Panc1 (cell line): ENCODE data around the gene PAPOLB. TPM values are rescaled to one million over a fixed set of nuclear protein-coding genes. Genes with fewer than 3 reads are reported as not detected.

Experiments
- ATAC-seq: fragments of 200-7000 bp; cut with Tn5 transposase; 2 replicates; pipeline ENCODE4 v1.9.1; 2020; ENCODE audit warnings: mild to moderate bottlenecking, moderate library complexity
- BruUV-seq: library from RNA; stranded (reverse); fragments of 400-500 nt; replicated peaks from 2 replicates; lab custom pipeline; 2021; lab: Mats Ljungman, UMichigan
- CTCF ChIA-PET: fragments of 300-600 bp; sonication (Branson Sonifier 250); formaldehyde crosslinking; loops from one replicate; lab custom pipeline; 2022; ENCODE audit warnings: antibody characterized with exemption; lab: Charles Lee
- POLR2A ChIA-PET: fragments of 300-600 bp; sonication (Branson Sonifier 250); formaldehyde crosslinking; loops from one replicate; lab custom pipeline; 2022; ENCODE audit warnings: antibody characterized with exemption; lab: Charles Lee
- DNase-seq: peaks from one replicate; pipeline ENCODE4 v3.0.0-alpha.2; 2010; ENCODE audit warnings: low read depth, low spot score
- H3K27ac ChIP-seq: 2 replicates; pipeline ENCODE4 v1.5.1; 2011; ENCODE audit warnings: mild to moderate bottlenecking, low read length, inconsistent platforms
- H3K27me3 ChIP-seq: fragments of 200-500 bp; sonication (Bioruptor generic); 2 replicates; pipeline ENCODE4 v1.6.0; 2014; ENCODE audit warnings: low read length, inconsistent platforms; ENCODE audit not compliant: control insufficient read depth, insufficient read depth
- H3K36me3 ChIP-seq: fragments of 200-500 bp; sonication (Bioruptor generic); 2 replicates; pipeline ENCODE4 v1.5.1; 2014; ENCODE audit warnings: inconsistent platforms, mild to moderate bottlenecking, low read length, moderate library complexity; ENCODE audit not compliant: control insufficient read depth, insufficient read depth
- H3K4me1 ChIP-seq: 2 replicates; pipeline ENCODE4 v1.5.1; 2011; ENCODE audit warnings: inconsistent platforms, mild to moderate bottlenecking, low read length, moderate library complexity; ENCODE audit not compliant: control insufficient read depth, insufficient read depth
- H3K4me3 ChIP-seq, 2 experiments: 2 replicates each; pipeline ENCODE4 v1.5.1; 2011 to 2012; ENCODE audit warnings: low read depth in 2 of 2, low read length in 2 of 2, mild to moderate bottlenecking in 2 of 2, inconsistent platforms in 1 of 2, moderate library complexity in 1 of 2
- H3K9me3 ChIP-seq: fragments of 200-500 bp; sonication (Bioruptor generic); 2 replicates; pipeline ENCODE4 v1.5.1; 2014; ENCODE audit warnings: low read depth, mild to moderate bottlenecking, inconsistent platforms, low read length, moderate library complexity; ENCODE audit not compliant: control insufficient read depth, insufficient read depth
- CTCF ChIP-seq: fragments of 450-650 bp; IDR thresholded peaks from 2 replicates; pipeline ENCODE4 v1.5.1; 2017; ENCODE audit warnings: mild to moderate bottlenecking
- POLR2AphosphoS5 ChIP-seq: IDR thresholded peaks from 2 replicates; pipeline ENCODE4 v1.6.1; 2012; ENCODE audit warnings: mild to moderate bottlenecking, low read depth, low read length, moderate library complexity
- REST ChIP-seq, 2 experiments: IDR thresholded peaks; 2 replicates each; pipeline ENCODE4 v1.6.1; 2011 to 2012; ENCODE audit warnings: low read depth in 2 of 2, control low read depth in 1 of 2, low read length in 1 of 2, mild to moderate bottlenecking in 1 of 2, moderate library complexity in 1 of 2; ENCODE audit not compliant: insufficient read depth in 1 of 2
- SIN3A ChIP-seq: IDR thresholded peaks from 2 replicates; pipeline ENCODE4 v1.6.1; 2012; ENCODE audit warnings: low read depth, mild to moderate bottlenecking, low read length, moderate library complexity, borderline replicate concordance; ENCODE audit not compliant: insufficient read depth
- TCF7L2 ChIP-seq: IDR thresholded peaks from 2 replicates; pipeline ENCODE4 v1.6.1; 2011; ENCODE audit warnings: mild to moderate bottlenecking, low read depth, low read length, inconsistent platforms
- in situ Hi-C: cut with HindIII; loops from 2 replicates; pipeline ENCODE4 v1.10.0; 2016; ENCODE audit warnings: low sequenced_read_pairs, low pct_unique_long_range_greater_than_20kb
- intact Hi-C: fragments of 100-400 bp; cut with micrococcal nuclease; formaldehyde crosslinking; loops from one replicate; pipeline ENCODE4 v1.10.0; 2022; ENCODE audit not compliant: unreplicated experiment
- total RNA-seq: library from RNA; stranded (reverse); gene quantifications from one replicate; pipeline ENCODE4 v1.2.1, GENCODE V29; 2021; ENCODE audit not compliant: unreplicated experiment

PAPOLB gene
- total RNA-seq, 1 experiment from 2014 or later: not detected

- H3K9me3 ChIP-seq: no peaks in the 10 kb centered on the region
- TF ChIP-seq CTCF (no peak), REST (IDR thresholded peaks at IDR 0.05; ENCODE audit: insufficient read depth in 1 of 2, low read depth in 2 of 2, low read length in 1 of 2) (no peak), POLR2AphosphoS5 (no peak), TCF7L2 (no peak), SIN3A (no peak)
- intact Hi-C loops: no loop called here
- in situ Hi-C loops: no loop called here
- ChIA-PET CTCF (no interaction called here), POLR2A (no interaction called here)
- DNase-seq (no peak), ATAC-seq (no peak)
- H3K4me3 ChIP-seq: no peak overlapping the region
- no peaks in the 10 kb centered on the region for H3K36me3 ChIP-seq
- H3K4me1 ChIP-seq: no peaks in the 10 kb centered on the region
- no TSS peak for BruUV-seq
- H3K27me3 ChIP-seq: no peaks in the 10 kb centered on the region
- H3K27ac ChIP-seq: no peak overlapping the region
These were observed 10.1 kb downstream of the PAPOLB start for GRCh38 chr7:4851459-4852422.

- no peaks in the 10 kb centered on the region for H3K36me3 ChIP-seq
- ChIA-PET CTCF (interaction anchor here (1.3 kb wide), 1 partner anchor 17 kb away, joined by 3 read pairs; no protein-coding TSS in a partner anchor), POLR2A (interaction anchor here (0.7 kb wide), 1 partner anchor 231 kb away, joined by 3 read pairs; no protein-coding TSS in a partner anchor)
- H3K27me3 ChIP-seq: 0 out of 2 replicates have a peak, but pooled peaks cover 3% of the 10 kb centered on the region
- no TSS peak for BruUV-seq
- no peak for TF ChIP-seq TCF7L2
- TF ChIP-seq REST (IDR thresholded peaks at IDR 0.05; ENCODE audit: insufficient read depth in 1 of 2, low read depth in 2 of 2, low read length in 1 of 2): no peak
- no peak for TF ChIP-seq SIN3A
- no peak for TF ChIP-seq CTCF
- no peak for TF ChIP-seq POLR2AphosphoS5
- intact Hi-C loops: no loop called here
- DNase-seq (no peak), ATAC-seq (no peak)
- H3K27ac ChIP-seq: no peak overlapping the region
- H3K9me3 ChIP-seq: no peaks in the 10 kb centered on the region
- in situ Hi-C loops: no loop called here
- no peak overlapping the region for H3K4me3 ChIP-seq
- H3K4me1 ChIP-seq: no peaks in the 10 kb centered on the region
These were observed 11.5 kb downstream of the PAPOLB start for GRCh38 chr7:4850262-4850795.
